IMR-90 (cell line): ENCODE results near the gene NDUFA3. TPM values are rescaled to one million over a fixed set of nuclear protein-coding genes. Genes with fewer than 3 reads are reported as not detected.

Experiments
- ATAC-seq: fragments of 200-7000 bp; cut with Tn5 transposase; 2 replicates; pipeline ENCODE4 v1.9.1; 2020; ENCODE audit warnings: low read depth, mild to moderate bottlenecking, moderate library complexity
- BruUV-seq: library from RNA; stranded (reverse); fragments of 400-500 nt; replicated peaks from 2 replicates; lab custom pipeline; 2021; lab: Mats Ljungman, UMichigan
- CTCF ChIA-PET: fragments of 300-600 bp; formaldehyde crosslinking; extraction: SDS; loops from one replicate; lab custom pipeline; 2021; ENCODE audit warnings: antibody characterized with exemption; lab: Yijun Ruan, JAX
- POLR2A ChIA-PET: fragments of 300-600 bp; sonication (Branson Sonifier 250); formaldehyde crosslinking; loops from one replicate; lab custom pipeline; 2022; ENCODE audit warnings: antibody characterized with exemption; ENCODE audit not compliant: unreplicated experiment; lab: Charles Lee
- DNase-seq: peaks from one replicate; pipeline ENCODE4 v3.0.0; 2013
- H2AFZ ChIP-seq: replicated peaks from 2 replicates; pipeline ENCODE3; 2013; ENCODE audit warnings: low read length, mild to moderate bottlenecking; ENCODE audit not compliant: poor library complexity
- H2AK5ac ChIP-seq: 2 replicates; pipeline ENCODE4 v1.6.1; 2013; ENCODE audit warnings: low read depth, low read length, inconsistent platforms
- H2AK9ac ChIP-seq: replicated peaks from 2 replicates; pipeline ENCODE3; 2013; ENCODE audit warnings: mild to moderate bottlenecking, low read depth, low read length, moderate library complexity; ENCODE audit not compliant: poor library complexity
- H2BK120ac ChIP-seq: 2 replicates; pipeline ENCODE4 v1.6.1; 2013; ENCODE audit warnings: low read depth, low read length, inconsistent platforms
- H2BK15ac ChIP-seq: 3 replicates; pipeline ENCODE4 v1.6.1; 2013; ENCODE audit warnings: low read depth, low read length, inconsistent platforms
- H2BK20ac ChIP-seq: 2 replicates; pipeline ENCODE4 v1.6.1; 2013; ENCODE audit warnings: low read depth, mild to moderate bottlenecking, inconsistent platforms, low read length, moderate library complexity
- H2BK5ac ChIP-seq: 2 replicates; pipeline ENCODE4 v1.6.1; 2013; ENCODE audit warnings: mild to moderate bottlenecking, low read depth, low read length, inconsistent platforms; ENCODE audit not compliant: poor library complexity, severe bottlenecking
- H3K14ac ChIP-seq: replicated peaks from 2 replicates; pipeline ENCODE4 v1.6.1; 2013; ENCODE audit warnings: low read depth, low read length, inconsistent platforms
- H3K18ac ChIP-seq: 2 replicates; pipeline ENCODE4 v1.6.1; 2013; ENCODE audit warnings: low read depth, low read length, control low read depth
- H3K23ac ChIP-seq: 2 replicates; pipeline ENCODE4 v1.6.1; 2013; ENCODE audit warnings: low read depth, low read length, inconsistent platforms
- H3K27ac ChIP-seq: 2 replicates; pipeline ENCODE4 v1.5.1; 2013; ENCODE audit warnings: mild to moderate bottlenecking, control low read depth, low read length; ENCODE audit not compliant: insufficient read depth
- H3K27me3 ChIP-seq: 2 replicates; pipeline ENCODE4 v1.6.1; 2013; ENCODE audit warnings: low read length; ENCODE audit not compliant: control insufficient read depth, insufficient read depth
- H3K36me3 ChIP-seq: 2 replicates; pipeline ENCODE4 v1.6.1; 2013; ENCODE audit warnings: low read length, mixed read lengths; ENCODE audit not compliant: control insufficient read depth, insufficient read depth
- H3K4ac ChIP-seq: 2 replicates; pipeline ENCODE4 v1.6.1; 2013; ENCODE audit warnings: low read depth, low read length, inconsistent platforms
- H3K4me1 ChIP-seq: 2 replicates; pipeline ENCODE4 v1.6.1; 2013; ENCODE audit warnings: low read length, mixed read lengths; ENCODE audit not compliant: control insufficient read depth, insufficient read depth
- H3K4me2 ChIP-seq: 2 replicates; pipeline ENCODE4 v1.6.1; 2013; ENCODE audit warnings: low read depth, mild to moderate bottlenecking, control low read depth, low read length, moderate library complexity
- H3K4me3 ChIP-seq: 2 replicates; pipeline ENCODE4 v1.5.1; 2013; ENCODE audit warnings: low read depth, mild to moderate bottlenecking, control low read depth, low read length, moderate library complexity; ENCODE audit not compliant: insufficient read depth
- H3K56ac ChIP-seq: 2 replicates; pipeline ENCODE4 v1.6.1; 2013; ENCODE audit warnings: low read length, inconsistent platforms; ENCODE audit not compliant: insufficient read depth; ENCODE audit errors: extremely low read depth
- H3K79me1 ChIP-seq, 2 experiments: 2 replicates each; pipeline ENCODE4 v1.6.1; 2013; ENCODE audit warnings: low read length in 2 of 2, inconsistent platforms in 1 of 2, low read depth in 1 of 2
- H3K9ac ChIP-seq: 2 replicates; pipeline ENCODE4 v1.6.1; 2013; ENCODE audit warnings: low read depth, low read length, control low read depth
- H3K9me1 ChIP-seq: 2 replicates; pipeline ENCODE4 v1.6.1; 2013; ENCODE audit warnings: low read length, inconsistent platforms; ENCODE audit not compliant: insufficient read depth
- H3K9me3 ChIP-seq: 2 replicates; pipeline ENCODE4 v1.6.1; 2013; ENCODE audit warnings: low read length; ENCODE audit not compliant: control insufficient read depth, insufficient read depth
- H4K20me1 ChIP-seq: 2 replicates; pipeline ENCODE4 v1.6.1; 2013; ENCODE audit warnings: low read length, inconsistent platforms; ENCODE audit not compliant: insufficient read depth
- H4K5ac ChIP-seq: 2 replicates; pipeline ENCODE4 v1.6.1; 2013; ENCODE audit warnings: mild to moderate bottlenecking, low read depth, low read length, control low read depth
- H4K8ac ChIP-seq, 2 experiments: 2 replicates each; pipeline ENCODE4 v1.6.1; 2013; ENCODE audit warnings: low read depth in 2 of 2, low read length in 2 of 2, control low read depth in 1 of 2, inconsistent platforms in 1 of 2
- H4K91ac ChIP-seq: 2 replicates; pipeline ENCODE4 v1.6.1; 2013; ENCODE audit warnings: low read depth, low read length, inconsistent platforms; ENCODE audit not compliant: insufficient read depth
- CHD1 ChIP-seq: IDR thresholded peaks from 2 replicates; pipeline ENCODE4 v1.6.1; 2012; ENCODE audit warnings: low read depth, low read length, improper control_type of control experiment
- FOS ChIP-seq: fragments of 150-350 bp; IDR thresholded peaks from 2 replicates; pipeline ENCODE4 v1.6.1; 2016; ENCODE audit warnings: low read depth, low read length
- MAZ ChIP-seq: IDR thresholded peaks from 2 replicates; pipeline ENCODE4 v1.6.1; 2012; ENCODE audit warnings: low read depth, mild to moderate bottlenecking, low read length, improper control_type of control experiment, moderate library complexity, borderline replicate concordance
- NFE2L2 ChIP-seq: fragments of 150-350 bp; IDR thresholded peaks from 2 replicates; pipeline ENCODE4 v1.6.1; 2016; ENCODE audit warnings: low read depth, mild to moderate bottlenecking, low read length
- RAD21 ChIP-seq: IDR thresholded peaks from 2 replicates; pipeline ENCODE4 v1.6.1; 2012; ENCODE audit warnings: low read length, improper control_type of control experiment
- RCOR1 ChIP-seq: IDR thresholded peaks from 2 replicates; pipeline ENCODE4 v1.6.1; 2012; ENCODE audit warnings: mild to moderate bottlenecking, low read length, improper control_type of control experiment; ENCODE audit not compliant: insufficient replicate concordance
- WGBS, 2 experiments: methylation state at CpG; one replicate each; pipeline versions ENCODE4 v1.1.5 to v1.1.7; 2013; ENCODE audit warnings: missing lambda C conversion rate in 2 of 2; ENCODE audit not compliant: insufficient read length in 1 of 2; ENCODE audit errors: extremely low coverage in 2 of 2; 5-methylcytosine and 5-hydroxymethylcytosine counted together
- dilution Hi-C: fragments of 300-500 bp; cut with HindIII; formaldehyde crosslinking; loops from one replicate; pipeline ENCODE4 v1.14.3; 2018; ENCODE audit warnings: low sequenced_read_pairs; ENCODE audit not compliant: unreplicated experiment
- in situ Hi-C: fragments of 300-500 bp; cut with MboI; formaldehyde crosslinking; loops from 3 replicates; pipeline ENCODE4 v1.14.3; 2019; ENCODE audit warnings: low sequenced_read_pairs, inconsistent platforms, mixed read lengths
- intact Hi-C: fragments of 100-400 bp; cut with micrococcal nuclease; formaldehyde crosslinking; loops from 2 replicates; pipeline ENCODE4 v1.10.0; 2022
- polyA plus RNA-seq, 3 experiments: library from polyadenylated mRNA; depleted of rRNA; stranded (reverse); fragments of >200 nt; gene quantifications; 2 replicates each; pipeline ENCODE4 v1.2.3, GENCODE V29; 2012; ENCODE audit warnings: low replicate concordance in 1 of 3
- total RNA-seq: library from RNA; depleted of rRNA; stranded (reverse); fragments of >200 nt; gene quantifications from 2 replicates; pipeline ENCODE4 v1.2.3, GENCODE V29; 2012
- TF ChIP-seq, protein P1 (sequence below): conservative IDR thresholded peaks from 2 replicates; pipeline ENCODE4 v1.5.1; 2012; ENCODE audit warnings: mild to moderate bottlenecking, low read depth, low read length, improper control_type of control experiment

NDUFA3 gene
- total and polyA plus RNA-seq, 2 of the 4 experiments (the other 2 are of a cell fraction): 7.9 to 85.0 TPM

DNA sequence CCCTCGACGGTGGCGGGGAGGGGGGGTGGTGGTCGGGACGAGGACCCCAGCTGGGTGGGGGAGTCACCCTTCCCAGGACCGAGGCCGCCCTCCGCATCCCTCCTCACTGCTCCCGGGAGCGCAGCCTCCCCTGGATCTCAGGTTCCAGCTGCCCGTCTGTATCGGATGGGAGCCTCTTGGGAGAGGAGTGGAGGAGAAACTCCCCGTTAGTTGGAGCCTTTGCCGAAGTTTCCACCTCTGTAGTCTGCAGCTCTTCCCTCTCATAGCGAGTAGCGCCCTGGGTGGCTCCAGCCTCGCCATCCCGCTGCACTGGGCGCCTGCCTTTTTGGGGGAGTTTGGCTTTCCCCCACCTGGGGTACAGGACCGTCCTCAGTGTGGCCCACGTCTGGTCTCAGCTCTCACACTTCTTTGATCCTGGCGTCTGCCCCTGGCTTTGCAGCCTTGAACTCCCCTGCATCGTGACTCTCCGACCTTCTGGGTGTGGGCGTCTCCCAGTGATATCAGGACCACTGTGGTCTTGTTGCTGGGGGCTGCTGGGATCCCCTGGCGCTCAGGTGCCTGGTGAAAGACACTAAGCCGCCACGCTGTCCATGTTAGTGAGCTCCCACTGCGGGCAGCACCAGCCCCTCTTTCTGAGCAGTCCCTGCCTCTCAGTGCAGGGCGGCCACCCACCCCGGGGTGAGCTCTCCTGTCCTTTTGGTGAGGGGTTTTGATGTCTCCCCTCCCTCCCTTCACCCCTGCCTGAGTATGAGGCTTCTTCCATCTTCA is 36.0 kb downstream of the NDUFA3 start:
- Histone ChIP-seq H3K9me3 (no peaks in the 10 kb centered on the region), H3K4me1 (peaks cover 10% of the 10 kb centered on the region), H2BK120ac (no peak overlapping the region), H3K27ac (peak overlapping the region; percentile 71; the same call in 1 of the 2 replicates), H4K8ac (no peak overlapping the region), H3K79me1 (peaks cover 9 to 53% of the 10 kb centered on the region in 2 experiments), H4K91ac (no peak overlapping the region), H3K4me3 (peak overlapping the region; percentile 51), H2AFZ (no peak overlapping the region), H3K9ac (peak overlapping the region; percentile 68), H3K14ac (no peak overlapping the region; the same call in 1 of the 2 replicates), H3K9me1 (peaks cover 16% of the 10 kb centered on the region), H2BK20ac (no peak overlapping the region), H2AK5ac (peak overlapping the region; percentile 78), H2AK9ac (peak overlapping the region; percentile 98), H2BK15ac (no peak overlapping the region), H3K18ac (no peak overlapping the region), H3K23ac (peak overlapping the region; percentile 44), H4K20me1 (peaks cover 54% of the 10 kb centered on the region), H3K4ac (peak overlapping the region; percentile 61; the same call in 1 of the 2 replicates), H3K36me3 (peaks cover 22% of the 10 kb centered on the region), H3K56ac (no peak overlapping the region), H4K5ac (no peak overlapping the region), H3K27me3 (no peaks in the 10 kb centered on the region), H2BK5ac (no peak overlapping the region), H3K4me2 (peak overlapping the region; percentile 77)
- intact Hi-C loops (no loop called here), dilution Hi-C loops (no loop called here), in situ Hi-C loops (loop anchor here (25.0 kb wide), 1 partner anchor 1524 kb away; the partner anchor contains the start of gene U2AF2)
- ChIA-PET POLR2A (no interaction called here), CTCF (interaction anchor here (1.1 kb wide), 1 partner anchor 72 kb away, joined by 3 read pairs; no protein-coding TSS in a partner anchor)
- no peak for DNase-seq
- 0% methylated on average over 3 of the region's 31 CpGs; no CpG with 5 or more reads in 1 of the 2 experiments for WGBS, 2 experiments
- no TSS peak for BruUV-seq
- no peak for ATAC-seq
- TF ChIP-seq NFE2L2: no peak
- no peak for TF ChIP-seq RAD21
- TF ChIP-seq CHD1: no peak
- TF ChIP-seq RCOR1: no peak
- TF ChIP-seq, protein P1, sequence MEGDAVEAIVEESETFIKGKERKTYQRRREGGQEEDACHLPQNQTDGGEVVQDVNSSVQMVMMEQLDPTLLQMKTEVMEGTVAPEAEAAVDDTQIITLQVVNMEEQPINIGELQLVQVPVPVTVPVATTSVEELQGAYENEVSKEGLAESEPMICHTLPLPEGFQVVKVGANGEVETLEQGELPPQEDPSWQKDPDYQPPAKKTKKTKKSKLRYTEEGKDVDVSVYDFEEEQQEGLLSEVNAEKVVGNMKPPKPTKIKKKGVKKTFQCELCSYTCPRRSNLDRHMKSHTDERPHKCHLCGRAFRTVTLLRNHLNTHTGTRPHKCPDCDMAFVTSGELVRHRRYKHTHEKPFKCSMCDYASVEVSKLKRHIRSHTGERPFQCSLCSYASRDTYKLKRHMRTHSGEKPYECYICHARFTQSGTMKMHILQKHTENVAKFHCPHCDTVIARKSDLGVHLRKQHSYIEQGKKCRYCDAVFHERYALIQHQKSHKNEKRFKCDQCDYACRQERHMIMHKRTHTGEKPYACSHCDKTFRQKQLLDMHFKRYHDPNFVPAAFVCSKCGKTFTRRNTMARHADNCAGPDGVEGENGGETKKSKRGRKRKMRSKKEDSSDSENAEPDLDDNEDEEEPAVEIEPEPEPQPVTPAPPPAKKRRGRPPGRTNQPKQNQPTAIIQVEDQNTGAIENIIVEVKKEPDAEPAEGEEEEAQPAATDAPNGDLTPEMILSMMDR: no peak
- TF ChIP-seq MAZ: no peak
- TF ChIP-seq FOS: no peak
